ENCODE results near the gene CARMIL3.

DNA sequence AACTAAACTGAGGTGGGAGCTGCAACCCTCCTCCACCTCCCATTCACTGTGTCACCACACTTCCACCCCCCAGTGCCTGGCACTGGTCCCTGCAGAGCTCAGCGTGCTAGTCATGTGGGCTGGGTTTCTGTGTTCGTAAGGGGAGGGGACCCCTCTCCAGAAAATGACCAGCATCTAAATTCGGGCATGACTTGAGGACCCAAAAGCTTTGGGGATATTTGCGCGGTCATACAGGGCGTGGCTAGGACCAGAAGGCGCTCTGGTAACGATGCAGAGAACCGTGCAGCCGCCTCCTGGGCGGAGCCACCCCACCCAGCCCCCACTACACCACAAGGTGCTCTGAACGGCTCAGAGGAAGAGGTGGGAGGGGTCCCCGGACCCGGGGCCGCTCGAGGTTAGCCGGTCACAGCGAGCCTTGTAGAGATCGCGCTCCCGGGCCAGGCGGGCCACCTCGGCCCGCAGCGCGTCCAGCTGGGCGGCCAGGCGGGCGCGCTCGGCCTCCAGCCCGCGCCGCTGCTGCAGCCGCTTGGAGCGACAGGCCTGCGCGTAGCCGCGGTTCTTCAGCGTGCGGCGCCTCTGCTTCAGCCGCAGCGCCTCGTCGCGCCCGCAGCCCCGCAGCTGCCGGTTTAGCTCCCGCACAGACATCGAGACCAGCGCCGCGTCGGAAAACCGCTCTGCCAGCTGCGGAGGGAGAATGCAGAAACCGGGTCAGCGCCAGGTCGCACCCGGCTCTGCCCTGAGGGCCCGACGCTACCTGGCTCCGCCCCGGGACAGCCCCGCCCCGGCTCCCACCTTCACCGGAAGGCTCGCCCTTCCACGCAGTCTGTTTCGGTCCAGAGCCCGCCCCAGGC is 29.3 kb downstream of the CARMIL3 start:
- TF ChIP-seq CTCF (IDR thresholded peaks at IDR 0.05; ENCODE audit: low read depth, low read length) (no peak), EZH2phosphoT487 (IDR thresholded peaks at IDR 0.05; ENCODE audit: low read depth) (no peak)
